RWPE1 (cell line): ENCODE data around the gene FEV.

ENCODE experiments used
- CTCF ChIA-PET: fragments of 350-600 bp; sonication (Branson Sonifier 250); formaldehyde crosslinking; extraction: SDS; loops from one replicate; lab custom pipeline; 2021; lab: Yijun Ruan, JAX
- POLR2A ChIA-PET: fragments of 400-600 bp; formaldehyde crosslinking; extraction: SDS; loops from one replicate; lab custom pipeline; 2020; ENCODE audit warnings: antibody characterized with exemption; ENCODE audit not compliant: low non-redundant PET; lab: Yijun Ruan, JAX
- DNase-seq: peaks from one replicate; pipeline ENCODE4 v3.0.0; 2012; ENCODE audit warnings: low spot score
- H3K27ac ChIP-seq: fragments of 450-650 bp; 2 replicates; pipeline ENCODE4 v1.5.1; 2017
- TF ChIP-seq, protein P1 (sequence below): fragments of 450-650 bp; conservative IDR thresholded peaks from 2 replicates; pipeline ENCODE4 v1.5.1; 2017; ENCODE audit warnings: low read depth, mild to moderate bottlenecking

Gene FEV

DNA sequence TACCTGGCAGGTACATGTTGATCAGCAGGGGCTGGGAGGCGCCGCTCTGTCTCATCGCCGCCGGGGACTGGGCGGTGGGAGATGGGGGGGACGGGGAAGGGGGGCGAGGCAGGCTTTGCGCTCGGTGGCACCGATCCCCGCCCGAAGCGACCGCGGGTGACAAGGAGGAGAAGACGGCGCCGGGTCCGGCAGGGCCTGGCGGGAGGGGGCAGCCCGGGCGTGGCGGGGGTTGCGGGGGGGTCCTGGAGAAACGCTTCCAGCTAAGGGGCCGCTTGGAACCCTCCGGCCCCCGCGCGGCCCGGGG is at the start of gene FEV:
FEV (minus strand) TSS at position 164 of the 304 bp plus-strand sequence; CDS start at position 55, 109 bp downstream.
- no peak for DNase-seq
- TF ChIP-seq, protein P1, sequence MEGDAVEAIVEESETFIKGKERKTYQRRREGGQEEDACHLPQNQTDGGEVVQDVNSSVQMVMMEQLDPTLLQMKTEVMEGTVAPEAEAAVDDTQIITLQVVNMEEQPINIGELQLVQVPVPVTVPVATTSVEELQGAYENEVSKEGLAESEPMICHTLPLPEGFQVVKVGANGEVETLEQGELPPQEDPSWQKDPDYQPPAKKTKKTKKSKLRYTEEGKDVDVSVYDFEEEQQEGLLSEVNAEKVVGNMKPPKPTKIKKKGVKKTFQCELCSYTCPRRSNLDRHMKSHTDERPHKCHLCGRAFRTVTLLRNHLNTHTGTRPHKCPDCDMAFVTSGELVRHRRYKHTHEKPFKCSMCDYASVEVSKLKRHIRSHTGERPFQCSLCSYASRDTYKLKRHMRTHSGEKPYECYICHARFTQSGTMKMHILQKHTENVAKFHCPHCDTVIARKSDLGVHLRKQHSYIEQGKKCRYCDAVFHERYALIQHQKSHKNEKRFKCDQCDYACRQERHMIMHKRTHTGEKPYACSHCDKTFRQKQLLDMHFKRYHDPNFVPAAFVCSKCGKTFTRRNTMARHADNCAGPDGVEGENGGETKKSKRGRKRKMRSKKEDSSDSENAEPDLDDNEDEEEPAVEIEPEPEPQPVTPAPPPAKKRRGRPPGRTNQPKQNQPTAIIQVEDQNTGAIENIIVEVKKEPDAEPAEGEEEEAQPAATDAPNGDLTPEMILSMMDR = no peak
- ChIA-PET POLR2A (no interaction called here), CTCF (interaction anchor here (0.7 kb wide), 1 partner anchor 25 kb away, joined by 3 read pairs; no protein-coding TSS in a partner anchor)
- H3K27ac ChIP-seq = no peak within 1 kb of the TSS

DNA sequence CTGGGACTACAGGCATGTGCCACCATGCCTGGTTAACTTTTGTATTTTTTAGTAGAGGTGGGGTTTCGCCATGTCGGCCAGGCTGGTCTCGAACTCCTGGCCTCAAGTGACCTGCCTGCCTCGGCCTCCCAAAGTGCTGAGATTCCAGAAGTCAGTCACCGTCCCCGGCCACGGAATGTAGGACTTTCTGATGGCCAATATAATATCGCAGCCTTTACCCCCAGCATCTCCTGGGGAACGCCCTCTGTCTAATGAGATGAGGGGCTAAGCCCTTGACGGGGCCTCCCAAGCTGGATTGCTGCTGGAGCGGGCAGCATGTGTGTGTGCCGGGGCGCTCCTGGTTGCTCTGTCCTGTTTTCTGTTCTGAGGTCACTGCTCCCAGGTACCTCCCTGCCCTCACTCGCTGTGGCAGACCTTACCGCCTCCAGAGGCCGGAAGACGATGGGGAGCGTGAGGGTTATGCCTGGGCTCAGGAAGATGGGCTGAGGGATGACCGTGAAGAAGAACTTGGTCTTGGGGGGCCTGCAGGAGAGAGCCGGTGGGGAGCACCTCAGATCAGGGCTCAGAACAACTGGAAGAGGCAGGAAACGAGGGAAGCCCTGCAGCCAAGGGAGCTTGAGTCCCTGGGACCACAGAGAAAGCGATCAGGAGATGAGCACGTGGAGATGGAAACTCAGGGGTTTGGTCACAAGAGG is 47.2 kb upstream of the FEV start:
- ChIA-PET CTCF (interaction anchor here (1.0 to 1.3 kb wide), 2 partner anchors 36 to 88 kb away, joined by 4 read pairs; no protein-coding TSS in a partner anchor), POLR2A (no interaction called here)
- TF ChIP-seq, protein P1 = no peak
- H3K27ac ChIP-seq = no peak overlapping the region
- no peak for DNase-seq

DNA sequence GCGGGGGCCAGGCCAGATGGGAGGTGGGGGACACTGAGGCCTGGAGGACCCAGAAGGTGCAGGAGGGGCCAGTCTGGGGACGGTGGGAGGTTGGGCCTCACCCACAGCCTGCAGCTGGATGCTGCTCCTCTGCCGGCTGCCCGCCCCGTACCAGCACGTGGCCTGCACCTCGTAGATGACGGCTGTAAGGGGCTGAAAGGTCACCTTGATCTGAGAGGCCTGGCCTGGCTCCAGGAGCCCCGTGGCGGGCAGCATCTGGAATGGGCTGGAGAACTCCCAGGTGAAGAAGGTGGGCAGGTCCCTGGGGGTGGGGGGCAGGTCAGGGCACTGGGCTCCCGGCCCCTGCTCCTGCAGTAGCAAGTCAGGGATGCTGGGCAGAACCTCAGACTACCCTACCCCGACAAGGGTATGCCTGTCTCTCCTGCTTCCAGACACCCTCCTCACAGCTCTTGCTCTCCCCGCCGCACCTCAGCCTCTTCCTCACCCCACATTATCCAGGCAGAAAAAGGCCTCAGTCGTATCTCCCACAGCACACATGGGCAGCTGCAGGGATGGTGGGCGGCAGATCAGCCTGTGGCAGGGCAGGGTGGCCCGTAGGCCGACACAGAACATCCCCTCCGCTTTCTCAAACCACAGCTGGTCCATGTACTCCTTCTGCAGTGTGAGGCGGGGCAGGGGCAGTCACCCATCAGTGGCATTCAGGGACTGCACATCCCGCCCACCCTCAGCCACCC is 46.2 kb upstream of the FEV start:
- no peak for DNase-seq
- H3K27ac ChIP-seq = no peak overlapping the region
- ChIA-PET POLR2A (no interaction called here), CTCF (interaction anchor here (0.5 to 2.7 kb wide), 6 partner anchors 27 to 104 kb away, joined by 3 to 34 read pairs (median 6); no protein-coding TSS in a partner anchor)
- TF ChIP-seq, protein P1 = no peak

DNA sequence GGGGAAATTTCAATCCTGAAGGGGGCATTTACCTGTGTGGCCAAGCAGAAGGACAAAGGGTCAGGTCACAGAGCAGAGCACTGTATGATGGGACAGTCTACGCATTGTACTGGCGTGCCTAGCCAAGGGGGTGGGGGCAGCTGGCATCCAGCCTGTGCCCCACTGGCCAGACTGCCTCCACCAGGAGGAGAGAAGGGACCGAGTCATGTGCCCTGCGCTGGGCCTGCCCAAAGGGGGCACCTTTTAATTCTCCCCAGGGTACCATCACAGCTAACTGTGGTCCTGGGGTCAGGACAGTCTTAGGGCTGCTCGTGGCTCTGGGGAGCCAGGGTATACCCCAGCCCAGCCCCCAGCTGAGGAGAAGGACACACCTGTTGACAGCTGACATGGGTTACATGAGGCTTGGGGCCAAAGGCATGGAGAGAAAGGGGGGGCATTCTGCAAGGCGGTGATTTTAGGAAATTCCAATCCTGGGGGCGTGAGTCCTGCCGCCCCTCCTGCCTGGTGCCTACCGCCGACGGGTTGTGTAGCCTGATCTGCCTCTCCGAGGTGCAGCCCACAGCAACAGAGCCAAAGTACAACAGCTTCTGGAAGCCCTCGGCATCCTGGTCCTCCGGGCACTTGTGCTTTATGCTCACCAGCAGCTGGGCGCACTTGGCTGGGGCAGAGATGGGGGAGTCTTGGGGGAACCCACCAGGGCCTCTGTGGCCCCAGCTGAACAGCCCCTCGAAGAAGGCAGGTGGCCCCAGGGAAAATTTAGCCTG is 45.4 kb upstream of the FEV start:
- DNase-seq = no peak
- H3K27ac ChIP-seq = no peak overlapping the region
- CTCF ChIA-PET = interaction anchor here (0.5 to 2.7 kb wide), 38 partner anchors 8 to 338 kb away, joined by 3 to 34 read pairs (median 6); partner anchors contain the start of genes GLB1L, NHEJ1, PTPRN and STK16
- TF ChIP-seq, protein P1 = no peak
- POLR2A ChIA-PET = no interaction called here

DNA sequence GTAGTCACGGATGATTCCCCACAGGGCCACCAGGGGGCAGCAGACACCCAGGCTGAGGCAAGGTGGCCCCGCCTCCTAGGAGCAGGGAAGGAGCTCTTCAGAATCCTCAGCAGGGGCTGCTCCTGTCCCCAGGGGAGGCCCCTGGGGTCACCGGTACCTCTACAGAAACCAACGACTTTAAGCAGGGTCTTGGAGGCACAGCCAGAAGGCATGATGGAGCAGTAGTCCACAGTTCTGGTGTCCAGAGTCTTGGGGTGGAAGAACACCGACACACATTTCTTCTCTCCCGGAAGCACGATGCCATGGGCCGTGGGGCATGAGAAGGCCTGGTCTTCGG is 44.8 kb upstream of the FEV start:
- ChIA-PET POLR2A (no interaction called here), CTCF (interaction anchor here (0.5 to 2.7 kb wide), 46 partner anchors 8 to 338 kb away, joined by 3 to 34 read pairs (median 4); partner anchors contain the start of genes GLB1L, NHEJ1, PTPRN and STK16)
- H3K27ac ChIP-seq = no peak overlapping the region
- peak; percentile 84 for DNase-seq
- TF ChIP-seq, protein P1 = peak; percentile 93
